GM12873 (cell line): ENCODE measurements around the gene KIF16B.

Experiments used
- TF ChIP-seq, protein P1 (sequence below): IDR thresholded peaks from 2 replicates; pipeline ENCODE4 v1.5.1; 2012; ENCODE audit warnings: low read depth, mild to moderate bottlenecking, moderate library complexity, low read length, control low read depth; ENCODE audit not compliant: insufficient read depth; ENCODE audit errors: missing control alignments

KIF16B gene

DNA sequence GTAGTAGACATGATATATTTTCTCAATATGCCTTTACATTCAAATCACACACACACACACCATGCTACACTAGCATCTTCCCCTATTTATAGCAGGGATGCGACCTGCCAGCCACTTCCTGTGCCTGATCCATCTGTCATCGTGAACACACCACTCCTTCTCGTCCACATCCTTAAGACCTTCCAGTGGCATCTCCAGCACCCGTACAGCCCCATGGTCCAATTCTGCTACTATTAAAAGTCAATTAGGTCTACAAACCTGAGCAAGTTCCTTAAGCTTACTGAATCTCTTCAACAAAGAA, 54.5 kb downstream of the KIF16B start:
- TF ChIP-seq, protein P1, sequence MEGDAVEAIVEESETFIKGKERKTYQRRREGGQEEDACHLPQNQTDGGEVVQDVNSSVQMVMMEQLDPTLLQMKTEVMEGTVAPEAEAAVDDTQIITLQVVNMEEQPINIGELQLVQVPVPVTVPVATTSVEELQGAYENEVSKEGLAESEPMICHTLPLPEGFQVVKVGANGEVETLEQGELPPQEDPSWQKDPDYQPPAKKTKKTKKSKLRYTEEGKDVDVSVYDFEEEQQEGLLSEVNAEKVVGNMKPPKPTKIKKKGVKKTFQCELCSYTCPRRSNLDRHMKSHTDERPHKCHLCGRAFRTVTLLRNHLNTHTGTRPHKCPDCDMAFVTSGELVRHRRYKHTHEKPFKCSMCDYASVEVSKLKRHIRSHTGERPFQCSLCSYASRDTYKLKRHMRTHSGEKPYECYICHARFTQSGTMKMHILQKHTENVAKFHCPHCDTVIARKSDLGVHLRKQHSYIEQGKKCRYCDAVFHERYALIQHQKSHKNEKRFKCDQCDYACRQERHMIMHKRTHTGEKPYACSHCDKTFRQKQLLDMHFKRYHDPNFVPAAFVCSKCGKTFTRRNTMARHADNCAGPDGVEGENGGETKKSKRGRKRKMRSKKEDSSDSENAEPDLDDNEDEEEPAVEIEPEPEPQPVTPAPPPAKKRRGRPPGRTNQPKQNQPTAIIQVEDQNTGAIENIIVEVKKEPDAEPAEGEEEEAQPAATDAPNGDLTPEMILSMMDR, result no peak

DNA sequence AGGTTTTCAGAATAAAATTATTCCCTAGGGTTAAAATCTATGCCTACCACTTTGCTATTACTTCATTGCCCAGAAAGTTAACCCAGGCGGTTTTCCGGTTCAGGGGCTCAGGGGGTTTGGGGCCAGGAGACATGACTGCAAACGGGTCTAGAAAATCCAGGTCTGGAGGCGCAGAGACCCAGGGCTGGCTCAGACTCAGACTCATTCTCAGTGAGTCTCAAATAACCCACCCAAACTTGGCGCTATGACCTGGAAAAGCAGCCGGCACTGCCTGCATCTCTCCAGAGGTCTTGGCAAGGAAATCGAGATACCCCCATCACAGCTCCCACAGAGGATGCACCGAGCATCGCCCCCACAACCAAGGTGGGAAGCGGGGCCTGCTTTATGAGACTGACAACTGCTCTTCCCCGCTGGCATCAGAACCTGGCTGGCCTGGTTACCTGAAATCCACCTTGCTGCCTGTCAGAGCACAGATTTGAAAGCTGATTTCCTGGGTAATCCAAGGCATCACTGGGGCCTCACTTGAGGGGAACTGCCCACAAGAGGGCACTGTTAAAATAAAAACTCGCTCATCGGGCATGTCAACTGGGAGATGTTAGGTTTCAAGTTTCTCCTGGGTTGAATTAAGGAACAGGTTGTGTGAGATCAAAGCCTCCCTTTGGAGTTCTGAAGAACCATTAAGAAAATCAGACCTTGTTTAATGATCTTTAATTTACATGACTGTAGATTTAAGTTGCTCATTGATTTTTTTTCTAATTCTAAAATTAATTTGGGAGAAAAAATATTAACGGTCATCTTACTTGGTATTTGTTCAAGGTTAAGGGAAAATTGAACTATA, 55.1 kb downstream of the KIF16B start:
- TF ChIP-seq, protein P1, result peak; percentile 54

DNA sequence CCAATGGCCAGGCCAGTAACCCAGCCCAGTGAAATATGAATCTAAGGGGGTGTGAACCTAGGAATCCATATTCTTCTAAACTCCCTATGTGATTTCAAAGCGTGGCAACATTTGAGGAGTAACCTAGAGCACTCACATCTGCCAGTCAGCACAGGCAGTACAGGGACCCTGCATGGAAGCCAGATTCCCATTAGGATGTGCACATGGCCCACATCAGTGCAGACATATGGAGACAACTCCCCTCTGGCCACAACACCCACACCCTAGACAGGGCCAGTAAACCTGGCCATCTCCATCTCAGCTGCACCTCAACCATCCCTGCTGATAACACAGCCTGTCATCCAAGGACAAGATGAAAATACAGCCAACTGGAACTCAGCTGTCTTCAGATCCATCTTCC, 56.5 kb downstream of the KIF16B start:
- TF ChIP-seq, protein P1, result no peak

DNA sequence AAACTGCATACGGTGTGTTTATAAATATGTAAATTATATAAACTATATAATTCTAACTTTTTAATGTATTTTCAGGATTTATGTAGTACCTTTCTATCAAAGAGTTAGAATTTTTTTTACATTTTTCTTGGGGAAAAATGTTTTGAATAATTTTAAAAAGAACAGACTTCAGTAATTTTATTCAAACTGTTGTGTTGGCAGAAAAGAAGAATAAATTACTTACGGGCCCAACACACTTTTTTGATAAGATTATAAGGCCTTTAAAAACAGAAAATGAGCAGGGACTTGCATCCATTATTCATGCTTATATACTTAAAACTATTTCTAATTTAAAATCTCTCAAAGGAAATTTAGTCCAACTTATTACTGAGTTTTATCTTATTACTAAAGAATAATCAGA, 58.2 kb downstream of the KIF16B start:
- TF ChIP-seq, protein P1, result no peak

DNA sequence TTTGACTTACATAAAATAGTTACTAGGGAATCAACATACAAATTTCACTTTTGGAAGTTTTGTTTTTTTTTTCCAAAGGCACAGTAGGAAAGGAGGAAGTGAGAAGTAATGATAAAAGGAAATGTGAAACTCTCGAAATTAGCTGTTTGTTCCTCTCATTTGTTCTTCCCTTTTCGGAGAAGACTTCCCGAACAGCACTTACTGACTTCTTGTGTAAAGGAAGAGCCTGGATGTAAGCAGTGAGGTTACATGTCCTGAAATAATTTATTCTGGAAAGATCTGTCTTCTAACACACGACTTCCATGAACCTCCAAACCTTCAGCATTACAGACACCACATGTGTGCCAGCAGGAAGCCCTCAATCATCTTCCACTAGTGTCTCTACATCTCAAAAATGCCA, 59.1 kb downstream of the KIF16B start:
- TF ChIP-seq, protein P1, result no peak

DNA sequence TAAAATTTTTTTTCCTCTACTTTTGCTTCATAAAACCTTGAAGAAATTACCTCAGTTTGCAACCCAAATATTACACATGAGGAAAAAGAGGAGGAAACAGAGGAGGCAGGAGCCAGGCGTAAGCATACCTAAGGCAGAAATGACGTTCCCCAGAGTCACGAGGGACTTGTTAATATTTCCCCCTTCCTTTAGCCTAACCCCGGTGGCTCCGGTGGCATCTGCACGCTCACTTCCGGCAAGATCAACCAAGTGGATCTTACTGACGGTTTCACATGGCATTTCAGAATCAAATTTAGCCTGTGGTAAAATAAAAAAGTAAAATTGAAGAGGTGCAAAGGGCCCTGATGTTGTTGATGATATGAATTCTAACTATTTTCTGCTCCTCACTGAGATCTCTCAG, 67.4 kb downstream of the KIF16B start:
- TF ChIP-seq, protein P1, result no peak

DNA sequence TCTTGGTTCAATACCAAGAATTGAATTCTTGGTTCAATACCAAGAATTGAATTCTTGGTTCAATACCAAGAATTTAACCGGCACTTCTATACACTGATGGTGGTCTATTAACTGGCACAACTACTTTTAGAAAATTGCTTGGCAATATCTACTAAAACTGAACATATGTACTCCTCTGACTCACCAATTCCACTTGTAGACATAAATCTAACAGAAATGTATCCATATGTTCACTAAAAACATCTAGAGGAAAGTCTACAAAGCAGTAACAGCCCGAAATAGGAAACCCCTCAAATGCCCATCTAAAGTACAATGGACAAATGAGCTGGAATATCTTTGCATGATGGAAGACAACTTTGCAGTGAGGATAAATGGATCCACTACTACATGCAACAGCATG, 71.9 kb downstream of the KIF16B start:
- TF ChIP-seq, protein P1, result no peak

DNA sequence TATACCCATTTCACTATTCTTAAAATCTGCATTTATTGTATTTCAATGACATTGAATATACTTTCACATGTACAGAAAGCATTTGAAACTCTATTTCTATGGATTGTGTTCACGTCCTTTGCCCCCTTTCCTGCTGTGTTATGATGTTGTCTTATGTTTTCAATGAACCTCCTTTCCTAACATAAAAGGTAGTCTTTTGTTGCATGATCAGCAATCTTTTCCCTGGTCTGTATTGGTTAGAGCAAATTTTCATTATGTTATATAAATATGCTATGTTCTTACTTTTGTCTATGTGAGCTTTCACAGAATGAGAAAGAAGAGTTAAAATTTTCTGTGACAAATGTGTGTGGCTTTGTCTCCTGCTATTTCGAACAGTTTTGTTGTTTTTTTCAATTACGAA, 73.1 kb downstream of the KIF16B start:
- TF ChIP-seq, protein P1, result no peak
